RWPE2 (cell line): ENCODE results near the gene METTL1.
"Not testable (repeated sequence)": the region's sequence is repeated elsewhere in the genome, so short reads cannot be mapped to it uniquely, and the experiment has no call there.

ENCODE experiments used
- ATAC-seq: fragments of 200-7000 bp; cut with Tn5 transposase; 3 replicates; pipeline ENCODE4 v1.9.1; 2021; ENCODE audit warnings: low read depth
- DNase-seq: peaks from one replicate; pipeline ENCODE4 v3.0.0-alpha.2; 2020; ENCODE audit warnings: low spot score
- H3K27ac ChIP-seq: fragments of 450-650 bp; 2 replicates; pipeline ENCODE4 v1.5.1; 2017; ENCODE audit warnings: mild to moderate bottlenecking; ENCODE audit not compliant: poor library complexity, severe bottlenecking
- H3K27me3 ChIP-seq: fragments of 250-450 bp; sonication (Bioruptor Pico); 2 replicates; pipeline ENCODE4 v1.5.1; 2021; ENCODE audit warnings: mild to moderate bottlenecking, moderate library complexity; ENCODE audit not compliant: insufficient read depth, poor library complexity, severe bottlenecking
- H3K36me3 ChIP-seq: fragments of 250-450 bp; sonication (Bioruptor Pico); 2 replicates; pipeline ENCODE4 v1.5.1; 2020; ENCODE audit warnings: low read depth, mild to moderate bottlenecking, moderate library complexity
- H3K4me1 ChIP-seq: fragments of 250-450 bp; sonication (Bioruptor Pico); 2 replicates; pipeline ENCODE4 v1.5.1; 2021; ENCODE audit warnings: mild to moderate bottlenecking, moderate library complexity; ENCODE audit not compliant: insufficient read depth, poor library complexity, severe bottlenecking
- H3K4me3 ChIP-seq: fragments of 250-450 bp; sonication (Bioruptor Pico); 2 replicates; pipeline ENCODE4 v1.5.1; 2021; ENCODE audit warnings: mild to moderate bottlenecking, moderate library complexity; ENCODE audit not compliant: severe bottlenecking
- H3K9me3 ChIP-seq: fragments of 250-450 bp; sonication (Bioruptor Pico); 2 replicates; pipeline ENCODE4 v1.5.1; 2021; ENCODE audit warnings: mild to moderate bottlenecking, moderate library complexity; ENCODE audit not compliant: severe bottlenecking
- TF ChIP-seq, protein P1 (sequence below): fragments of 450-650 bp; IDR thresholded peaks from one replicate; pipeline ENCODE4 v1.5.1; 2017; ENCODE audit warnings: mild to moderate bottlenecking, moderate library complexity; ENCODE audit not compliant: poor library complexity, severe bottlenecking

METTL1 gene

GRCh38 chr12:57722716-57723629, 48.9 kb downstream of the METTL1 start:
- ATAC-seq (no peak), DNase-seq (no peak)
- Histone ChIP-seq H3K27me3 (no peaks in the 10 kb centered on the region), H3K9me3 (no peaks in the 10 kb centered on the region), H3K4me3 (no peak overlapping the region), H3K4me1 (no peaks in the 10 kb centered on the region), H3K27ac (no peak overlapping the region), H3K36me3 (peaks cover 14% of the 10 kb centered on the region)
- TF ChIP-seq, protein P1, sequence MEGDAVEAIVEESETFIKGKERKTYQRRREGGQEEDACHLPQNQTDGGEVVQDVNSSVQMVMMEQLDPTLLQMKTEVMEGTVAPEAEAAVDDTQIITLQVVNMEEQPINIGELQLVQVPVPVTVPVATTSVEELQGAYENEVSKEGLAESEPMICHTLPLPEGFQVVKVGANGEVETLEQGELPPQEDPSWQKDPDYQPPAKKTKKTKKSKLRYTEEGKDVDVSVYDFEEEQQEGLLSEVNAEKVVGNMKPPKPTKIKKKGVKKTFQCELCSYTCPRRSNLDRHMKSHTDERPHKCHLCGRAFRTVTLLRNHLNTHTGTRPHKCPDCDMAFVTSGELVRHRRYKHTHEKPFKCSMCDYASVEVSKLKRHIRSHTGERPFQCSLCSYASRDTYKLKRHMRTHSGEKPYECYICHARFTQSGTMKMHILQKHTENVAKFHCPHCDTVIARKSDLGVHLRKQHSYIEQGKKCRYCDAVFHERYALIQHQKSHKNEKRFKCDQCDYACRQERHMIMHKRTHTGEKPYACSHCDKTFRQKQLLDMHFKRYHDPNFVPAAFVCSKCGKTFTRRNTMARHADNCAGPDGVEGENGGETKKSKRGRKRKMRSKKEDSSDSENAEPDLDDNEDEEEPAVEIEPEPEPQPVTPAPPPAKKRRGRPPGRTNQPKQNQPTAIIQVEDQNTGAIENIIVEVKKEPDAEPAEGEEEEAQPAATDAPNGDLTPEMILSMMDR = no peak

- not testable (repeated sequence) for H3K4me3 ChIP-seq, H3K27me3 ChIP-seq, H3K4me1 ChIP-seq, H3K9me3 ChIP-seq, H3K27ac ChIP-seq, ATAC-seq, DNase-seq
- H3K36me3 ChIP-seq = peaks cover 19% of the 10 kb centered on the region
Observed at GRCh38 chr12:57721846-57722608, 49.9 kb downstream of the METTL1 start.

DNA sequence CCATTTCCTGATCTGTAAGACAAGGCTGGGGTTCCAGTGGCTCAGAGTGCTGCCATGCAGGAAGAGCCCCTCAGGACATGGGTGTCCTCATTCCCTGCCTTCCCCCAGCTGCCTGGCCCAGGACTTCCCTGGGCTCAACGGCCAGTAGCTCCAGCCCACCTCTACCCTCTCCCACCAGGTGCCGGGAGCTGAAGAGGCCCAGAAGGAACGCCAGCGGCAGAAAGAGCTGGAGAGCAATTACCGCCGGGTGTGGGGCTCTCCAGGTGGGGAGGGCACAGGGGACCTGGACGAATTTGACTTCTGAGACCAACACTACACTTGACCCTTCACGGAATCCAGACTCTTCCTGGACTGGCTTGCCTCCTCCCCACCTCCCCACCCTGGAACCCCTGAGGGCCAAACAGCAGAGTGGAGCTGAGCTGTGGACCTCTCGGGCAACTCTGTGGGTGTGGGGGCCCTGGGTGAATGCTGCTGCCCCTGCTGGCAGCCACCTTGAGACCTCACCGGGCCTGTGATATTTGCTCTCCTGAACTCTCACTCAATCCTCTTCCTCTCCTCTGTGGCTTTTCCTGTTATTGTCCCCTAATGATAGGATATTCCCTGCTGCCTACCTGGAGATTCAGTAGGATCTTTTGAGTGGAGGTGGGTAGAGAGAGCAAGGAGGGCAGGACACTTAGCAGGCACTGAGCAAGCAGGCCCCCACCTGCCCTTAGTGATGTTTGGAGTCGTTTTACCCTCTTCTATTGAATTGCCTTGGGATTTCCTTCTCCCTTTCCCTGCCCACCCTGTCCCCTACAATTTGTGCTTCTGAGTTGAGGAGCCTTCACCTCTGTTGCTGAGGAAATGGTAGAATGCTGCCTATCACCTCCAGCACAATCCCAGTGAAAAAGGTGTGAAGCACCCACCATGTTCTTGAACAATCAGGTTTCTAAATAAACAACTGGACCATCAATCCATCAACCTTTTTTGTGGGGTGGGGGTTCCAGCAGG, 51.0 kb downstream of the METTL1 start:
- Histone ChIP-seq H3K9me3 (no peaks in the 10 kb centered on the region), H3K4me1 (no peaks in the 10 kb centered on the region), H3K36me3 (peaks cover 27% of the 10 kb centered on the region), H3K4me3 (no peak overlapping the region), H3K27ac (no peak overlapping the region), H3K27me3 (no peaks in the 10 kb centered on the region)
- ATAC-seq = no peak
- TF ChIP-seq, protein P1 = no peak
- no peak for DNase-seq

DNA sequence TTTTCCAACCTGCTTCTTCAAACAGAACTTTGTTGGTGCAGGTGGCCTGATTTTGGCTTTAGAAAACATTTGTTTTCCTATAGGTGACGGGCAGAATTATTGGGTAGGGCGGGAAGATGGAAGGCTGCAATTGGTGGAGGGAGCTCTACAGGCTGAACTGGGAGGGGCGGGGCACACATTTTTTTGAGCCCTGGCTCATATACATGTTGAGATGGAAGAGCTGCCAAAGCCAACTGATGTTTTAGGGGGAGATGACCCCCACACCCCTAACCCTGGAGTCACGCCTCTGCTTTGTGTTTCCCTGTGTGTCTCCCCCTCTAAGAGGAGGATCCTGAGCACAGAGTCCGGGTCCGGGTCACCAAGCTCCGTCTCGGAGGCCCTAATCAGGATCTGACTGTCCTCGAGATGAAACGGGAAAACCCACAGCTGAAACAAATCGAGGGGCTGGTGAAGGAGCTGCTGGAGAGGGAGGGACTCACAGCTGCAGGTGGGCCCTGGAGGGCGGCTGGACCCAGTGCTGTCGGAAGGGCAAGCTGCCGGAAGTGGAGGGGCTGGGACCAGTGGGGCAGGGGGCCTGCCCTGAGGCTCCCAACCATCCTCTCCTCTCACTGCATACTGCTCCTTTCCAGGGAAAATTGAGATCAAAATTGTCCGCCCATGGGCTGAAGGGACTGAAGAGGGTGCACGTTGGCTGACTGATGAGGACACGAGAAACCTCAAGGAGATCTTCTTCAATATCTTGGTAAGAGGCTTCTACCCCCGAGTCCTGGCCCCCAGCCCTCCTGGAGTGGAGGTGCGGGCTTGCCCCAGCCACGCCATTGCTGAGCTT, 51.9 kb downstream of the METTL1 start:
- DNase-seq = no peak
- Histone ChIP-seq H3K4me1 (no peaks in the 10 kb centered on the region), H3K36me3 (peaks cover 36% of the 10 kb centered on the region), H3K27me3 (no peaks in the 10 kb centered on the region), H3K4me3 (no peak overlapping the region), H3K27ac (no peak overlapping the region), H3K9me3 (no peaks in the 10 kb centered on the region)
- TF ChIP-seq, protein P1 = no peak
- no peak for ATAC-seq
